Ishikawa (cell line): ENCODE results near the gene TXNRD1.

ENCODE experiments used
- CEBPB ChIP-seq: IDR thresholded peaks from 2 replicates; pipeline ENCODE4 v1.6.1; 2012
- CREB1 ChIP-seq: IDR thresholded peaks from 2 replicates; pipeline ENCODE4 v1.6.1; 2012; ENCODE audit warnings: low read depth
- EGR1 ChIP-seq: IDR thresholded peaks from 2 replicates; pipeline ENCODE4 v1.6.1; 2012
- EP300 ChIP-seq: IDR thresholded peaks from 2 replicates; pipeline ENCODE4 v1.6.1; 2012; ENCODE audit warnings: borderline replicate concordance
- FOXM1 ChIP-seq: IDR thresholded peaks from 2 replicates; pipeline ENCODE4 v1.6.1; 2012; ENCODE audit warnings: low read depth, borderline replicate concordance
- NFIC ChIP-seq: IDR thresholded peaks from 2 replicates; pipeline ENCODE4 v1.6.1; 2012
- RAD21 ChIP-seq: IDR thresholded peaks from 2 replicates; pipeline ENCODE4 v1.6.1; 2012; ENCODE audit warnings: low read depth
- TAF1 ChIP-seq: IDR thresholded peaks from 2 replicates; pipeline ENCODE4 v1.6.1; 2012; ENCODE audit warnings: low read depth, mild to moderate bottlenecking
- TCF12 ChIP-seq: IDR thresholded peaks from 2 replicates; pipeline ENCODE4 v1.6.1; 2012; ENCODE audit warnings: low read depth
- TEAD4 ChIP-seq: IDR thresholded peaks from 2 replicates; pipeline ENCODE4 v1.6.1; 2012
- YY1 ChIP-seq: IDR thresholded peaks from 2 replicates; pipeline ENCODE4 v1.6.1; 2012; ENCODE audit warnings: low read depth
- ZBTB7A ChIP-seq: IDR thresholded peaks from 2 replicates; pipeline ENCODE4 v1.6.1; 2012; ENCODE audit warnings: low read depth
- TF ChIP-seq, protein P1 (sequence below): IDR thresholded peaks from 2 replicates; pipeline ENCODE4 v1.6.1; 2012
- TF ChIP-seq, protein P2 (sequence below): IDR thresholded peaks from 2 replicates; pipeline ENCODE4 v1.6.1; 2012; ENCODE audit warnings: low read depth, mild to moderate bottlenecking
- TF ChIP-seq, protein P3 (sequence below): IDR thresholded peaks from 2 replicates; pipeline ENCODE4 v1.6.1; 2012

Gene TXNRD1

DNA sequence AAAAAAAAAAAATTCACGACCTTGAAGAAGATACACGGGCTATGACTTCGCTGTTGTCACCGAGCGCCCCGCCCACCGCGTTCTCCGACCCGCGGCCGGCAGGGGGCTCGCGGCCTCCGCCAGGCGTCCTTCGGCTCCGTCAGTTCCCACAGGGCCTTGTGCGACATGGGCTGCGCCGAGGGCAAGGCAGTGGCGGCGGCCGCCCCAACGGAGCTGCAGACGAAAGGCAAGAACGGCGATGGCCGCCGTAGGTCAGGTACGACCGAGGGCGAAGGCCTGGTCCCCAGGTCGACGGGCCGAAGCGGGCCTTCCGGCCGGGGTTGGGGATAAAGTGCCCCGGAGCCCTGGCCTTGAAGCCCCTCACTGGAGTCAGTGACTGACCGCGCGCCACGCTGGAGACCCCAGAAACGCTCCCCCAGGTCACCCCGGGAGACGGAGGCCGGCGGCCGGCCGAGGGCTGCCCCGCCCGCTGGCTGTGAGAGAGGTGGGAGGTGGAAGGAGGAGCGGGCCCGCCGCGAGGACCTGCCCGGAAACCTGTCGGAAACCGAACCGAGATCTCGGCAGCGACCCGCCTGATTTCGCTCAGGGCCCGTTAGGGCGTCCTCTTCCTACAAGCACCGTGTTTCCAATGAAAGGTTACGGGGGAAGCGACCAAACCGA lies at the start of gene TXNRD1:
Gene TXNRD1 (plus strand): TSS at position 142 of the 660 bp plus-strand sequence. CDS start 24 bp downstream, at position 166.
- no peak for TF ChIP-seq YY1
- TF ChIP-seq FOXM1: no peak
- TF ChIP-seq ZBTB7A: no peak
- TF ChIP-seq, protein P1, sequence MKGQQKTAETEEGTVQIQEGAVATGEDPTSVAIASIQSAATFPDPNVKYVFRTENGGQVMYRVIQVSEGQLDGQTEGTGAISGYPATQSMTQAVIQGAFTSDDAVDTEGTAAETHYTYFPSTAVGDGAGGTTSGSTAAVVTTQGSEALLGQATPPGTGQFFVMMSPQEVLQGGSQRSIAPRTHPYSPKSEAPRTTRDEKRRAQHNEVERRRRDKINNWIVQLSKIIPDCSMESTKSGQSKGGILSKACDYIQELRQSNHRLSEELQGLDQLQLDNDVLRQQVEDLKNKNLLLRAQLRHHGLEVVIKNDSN: no peak
- no peak for TF ChIP-seq RAD21
- TF ChIP-seq TAF1: no peak
- no peak for TF ChIP-seq EGR1
- TF ChIP-seq EP300: no peak
- no peak for TF ChIP-seq CREB1
- TF ChIP-seq, protein P2, sequence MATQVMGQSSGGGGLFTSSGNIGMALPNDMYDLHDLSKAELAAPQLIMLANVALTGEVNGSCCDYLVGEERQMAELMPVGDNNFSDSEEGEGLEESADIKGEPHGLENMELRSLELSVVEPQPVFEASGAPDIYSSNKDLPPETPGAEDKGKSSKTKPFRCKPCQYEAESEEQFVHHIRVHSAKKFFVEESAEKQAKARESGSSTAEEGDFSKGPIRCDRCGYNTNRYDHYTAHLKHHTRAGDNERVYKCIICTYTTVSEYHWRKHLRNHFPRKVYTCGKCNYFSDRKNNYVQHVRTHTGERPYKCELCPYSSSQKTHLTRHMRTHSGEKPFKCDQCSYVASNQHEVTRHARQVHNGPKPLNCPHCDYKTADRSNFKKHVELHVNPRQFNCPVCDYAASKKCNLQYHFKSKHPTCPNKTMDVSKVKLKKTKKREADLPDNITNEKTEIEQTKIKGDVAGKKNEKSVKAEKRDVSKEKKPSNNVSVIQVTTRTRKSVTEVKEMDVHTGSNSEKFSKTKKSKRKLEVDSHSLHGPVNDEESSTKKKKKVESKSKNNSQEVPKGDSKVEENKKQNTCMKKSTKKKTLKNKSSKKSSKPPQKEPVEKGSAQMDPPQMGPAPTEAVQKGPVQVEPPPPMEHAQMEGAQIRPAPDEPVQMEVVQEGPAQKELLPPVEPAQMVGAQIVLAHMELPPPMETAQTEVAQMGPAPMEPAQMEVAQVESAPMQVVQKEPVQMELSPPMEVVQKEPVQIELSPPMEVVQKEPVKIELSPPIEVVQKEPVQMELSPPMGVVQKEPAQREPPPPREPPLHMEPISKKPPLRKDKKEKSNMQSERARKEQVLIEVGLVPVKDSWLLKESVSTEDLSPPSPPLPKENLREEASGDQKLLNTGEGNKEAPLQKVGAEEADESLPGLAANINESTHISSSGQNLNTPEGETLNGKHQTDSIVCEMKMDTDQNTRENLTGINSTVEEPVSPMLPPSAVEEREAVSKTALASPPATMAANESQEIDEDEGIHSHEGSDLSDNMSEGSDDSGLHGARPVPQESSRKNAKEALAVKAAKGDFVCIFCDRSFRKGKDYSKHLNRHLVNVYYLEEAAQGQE: no peak
- TF ChIP-seq, protein P3, sequence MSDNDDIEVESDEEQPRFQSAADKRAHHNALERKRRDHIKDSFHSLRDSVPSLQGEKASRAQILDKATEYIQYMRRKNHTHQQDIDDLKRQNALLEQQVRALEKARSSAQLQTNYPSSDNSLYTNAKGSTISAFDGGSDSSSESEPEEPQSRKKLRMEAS: no peak
- no peak for TF ChIP-seq TEAD4
- no peak for TF ChIP-seq NFIC
- no peak for TF ChIP-seq CEBPB
- TF ChIP-seq TCF12: no peak

DNA sequence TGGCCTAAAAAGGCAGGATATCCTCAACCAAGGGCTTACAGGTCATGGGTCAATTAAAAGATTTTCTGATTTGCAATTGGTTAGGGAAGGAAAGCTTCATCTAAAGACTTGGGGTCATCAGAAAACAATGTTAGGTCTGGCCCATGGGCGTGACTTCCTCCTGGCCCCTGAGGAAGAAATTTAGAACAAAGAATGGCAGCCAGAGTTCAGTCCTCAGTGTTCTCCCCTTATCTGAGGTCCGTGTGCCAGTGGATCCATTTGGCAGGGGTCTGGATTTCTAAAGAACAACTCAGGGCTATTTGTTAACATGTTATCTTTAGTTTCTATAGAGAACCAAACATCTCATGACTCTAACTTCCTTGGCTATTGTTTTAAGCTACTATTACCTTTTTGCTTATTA lies 49.8 kb upstream of the TXNRD1 start:
- TF ChIP-seq NFIC (no peak), EP300 (no peak), CEBPB (no peak), FOXM1 (no peak), RAD21 (no peak), YY1 (no peak), TEAD4 (no peak), TAF1 (no peak), TCF12 (no peak), CREB1 (no peak), EGR1 (no peak)
- TF ChIP-seq, protein P2: no peak
- TF ChIP-seq, protein P1: no peak

DNA sequence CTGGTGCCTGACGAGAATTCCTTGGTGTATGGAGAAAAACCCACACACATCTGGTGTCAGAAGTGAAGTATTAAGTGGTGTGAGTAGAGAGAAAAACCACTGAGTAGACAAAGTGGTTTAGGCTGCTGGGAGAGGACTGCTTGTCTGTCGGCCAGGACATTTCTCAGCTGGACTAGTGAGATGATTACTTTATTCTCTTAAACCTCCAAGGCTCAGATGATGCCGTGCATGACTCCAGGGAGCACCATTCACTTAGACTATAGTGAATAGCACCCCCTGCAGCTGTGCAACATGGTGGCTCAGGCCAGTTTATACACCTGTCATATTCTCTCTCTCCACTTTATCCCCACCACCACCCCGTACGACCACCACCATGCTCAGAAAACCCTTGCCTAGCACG lies 49.1 kb upstream of the TXNRD1 start:
- TF ChIP-seq ZBTB7A: no peak
- TF ChIP-seq TEAD4: no peak
- TF ChIP-seq FOXM1: no peak
- TF ChIP-seq, protein P3: no peak
- TF ChIP-seq YY1: no peak
- TF ChIP-seq TAF1: no peak
- TF ChIP-seq TCF12: no peak
- no peak for TF ChIP-seq CREB1

DNA sequence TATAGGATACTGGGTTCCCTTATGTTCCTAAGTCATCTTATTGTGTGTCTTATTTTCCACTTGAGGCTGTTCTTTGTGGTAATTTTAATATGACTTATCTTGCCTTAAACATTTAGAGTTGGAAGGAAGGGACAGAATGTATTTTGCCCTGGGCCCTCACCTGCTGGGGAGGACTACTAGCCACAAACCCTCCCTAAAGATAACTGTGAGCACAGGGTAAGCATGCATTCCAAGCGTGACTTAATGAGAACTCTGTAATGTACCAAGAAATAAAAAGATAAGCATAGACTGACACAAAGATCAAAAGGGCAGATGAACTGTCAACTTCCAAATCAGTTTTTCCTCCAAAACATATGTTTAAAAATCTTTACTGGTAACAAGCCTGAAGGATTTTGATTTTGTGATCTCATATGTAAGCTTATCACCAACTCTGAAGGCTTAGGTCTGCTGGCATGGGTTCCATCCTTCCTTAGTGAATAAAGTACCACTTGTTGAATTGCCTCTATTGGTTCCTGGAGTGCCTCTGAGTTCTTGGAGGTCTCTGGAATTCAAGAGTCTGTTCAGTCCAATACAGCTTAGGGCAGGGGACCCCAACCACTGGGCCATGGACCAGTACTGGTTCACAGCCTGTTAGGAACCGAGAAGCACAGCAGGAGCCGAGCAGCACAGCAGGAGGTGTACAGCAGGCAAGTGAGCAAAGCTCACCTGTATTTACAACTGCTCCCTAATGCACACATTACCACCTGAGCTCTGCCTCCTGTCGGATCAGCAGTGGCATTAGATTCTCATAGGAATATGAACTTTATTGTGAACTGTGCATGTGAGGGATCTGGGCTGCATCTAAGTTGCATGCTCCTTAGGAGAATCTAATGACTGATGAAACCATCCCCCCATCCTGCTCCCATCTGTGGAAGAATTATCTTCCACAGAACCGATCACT lies 47.8 kb upstream of the TXNRD1 start:
- TF ChIP-seq YY1 (no peak), ZBTB7A (no peak), RAD21 (no peak), EGR1 (no peak), NFIC (no peak), CEBPB (no peak), FOXM1 (no peak), TCF12 (no peak), CREB1 (no peak), TAF1 (no peak), EP300 (no peak), TEAD4 (no peak)
- TF ChIP-seq, protein P1: no peak
- TF ChIP-seq, protein P2: no peak
- TF ChIP-seq, protein P3: no peak
